Stimulated activated CD4-positive, alpha-beta T cell treated with anti-CD3 and anti-CD28 coated beads, Interleukin-12 subunit alpha, Interleukin-12 subunit beta, amount 100 ng/mL, for 24 hours (primary cell): Measurements from ENCODE around the gene ABCB9.
"Not testable (repeated sequence)": the region's sequence is repeated elsewhere in the genome, so short reads cannot be mapped to it uniquely, and the experiment has no call there.

Experiments
- DNase-seq, 2 experiments: peaks; one replicate each; pipeline ENCODE4 v3.0.0-alpha.2; 2020; ENCODE audit warnings: low read depth in 2 of 2

ABCB9 gene

GRCh38 chr12:122963941-122964265, 2.4 kb downstream of the ABCB9 start:
- no peak for DNase-seq

- no peak for DNase-seq
Observed at GRCh38 chr12:122961531-122962329, 4.5 kb downstream of the ABCB9 start.

- no peak for DNase-seq
Observed at GRCh38 chr12:122960193-122960569, 6.1 kb downstream of the ABCB9 start.

- no peak for DNase-seq
Observed at GRCh38 chr12:122959566-122960192, 6.6 kb downstream of the ABCB9 start.

- no peak for DNase-seq
Observed at GRCh38 chr12:122958198-122958888, 7.9 kb downstream of the ABCB9 start.

- no peak for DNase-seq
Observed at GRCh38 chr12:122956035-122956434, 10.2 kb downstream of the ABCB9 start.

GRCh38 chr12:122955156-122955555, 11.1 kb downstream of the ABCB9 start:
- no peak for DNase-seq

- peak; percentile 55 to 61 for DNase-seq
Observed at GRCh38 chr12:122951979-122952892, 14.0 kb downstream of the ABCB9 start.

GRCh38 chr12:122951406-122951805, 14.9 kb downstream of the ABCB9 start:
- DNase-seq, result no peak

GRCh38 chr12:122949816-122950675, 16.2 kb downstream of the ABCB9 start:
- DNase-seq, result no peak

- DNase-seq, result no peak
Observed at GRCh38 chr12:122949405-122949804, 16.9 kb downstream of the ABCB9 start.

- no peak for DNase-seq
Observed at GRCh38 chr12:122948605-122949004, 17.7 kb downstream of the ABCB9 start.

GRCh38 chr12:122947352-122947792, 18.9 kb downstream of the ABCB9 start:
- no peak for DNase-seq

- peak; percentile 68 to 82 for DNase-seq
Observed at GRCh38 chr12:122946690-122947341, 19.4 kb downstream of the ABCB9 start.

- no peak for DNase-seq
Observed at GRCh38 chr12:122944605-122945592, 21.4 kb downstream of the ABCB9 start.

GRCh38 chr12:122943196-122943595, 23.1 kb downstream of the ABCB9 start:
- DNase-seq, result no peak

- DNase-seq, result no peak
Observed at GRCh38 chr12:122942637-122943036, 23.6 kb downstream of the ABCB9 start.

GRCh38 chr12:122941351-122941750, 24.9 kb downstream of the ABCB9 start:
- DNase-seq, result not testable (repeated sequence)

- no peak for DNase-seq
Observed at GRCh38 chr12:122939125-122939524, 27.1 kb downstream of the ABCB9 start.
